Measurements from ENCODE around the gene UNC5B.
A peak's percentile ranks its signal among the peaks of the same experiment; 100 is the strongest.

The UNC5B gene

GRCh38 chr10:71206911-71207310 lies 5.5 kb upstream of the UNC5B start:
- Histone ChIP-seq H3K4me3 (ENCODE audit: insufficient read depth, low read depth, low read length, poor library complexity, severe bottlenecking) (no peak overlapping the region), H3K27me3 (replicated peaks; ENCODE audit: control insufficient read depth, insufficient read depth, low read length, poor library complexity, severe bottlenecking) (no peaks in the 10 kb centered on the region), H3K9me3 (ENCODE audit: control insufficient read depth, low read length) (no peaks in the 10 kb centered on the region), H3K27ac (ENCODE audit: insufficient read depth, low read length, poor library complexity, severe bottlenecking) (no peak overlapping the region), H3K36me3 (ENCODE audit: control insufficient read depth, insufficient read depth, low read length) (no peaks in the 10 kb centered on the region), H3K4me1 (ENCODE audit: control insufficient read depth, insufficient read depth, low read length, poor library complexity, severe bottlenecking) (peaks cover 2% of the 10 kb centered on the region)
- no peak for DNase-seq

GRCh38 chr10:71207578-71207977 lies 4.8 kb upstream of the UNC5B start:
- H3K27me3 ChIP-seq (replicated peaks; ENCODE audit: control insufficient read depth, insufficient read depth, low read length, poor library complexity, severe bottlenecking): no peaks in the 10 kb centered on the region
- peaks cover 2% of the 10 kb centered on the region for H3K4me1 ChIP-seq (ENCODE audit: control insufficient read depth, insufficient read depth, low read length, poor library complexity, severe bottlenecking)
- no peak for DNase-seq
- no peak overlapping the region for H3K4me3 ChIP-seq (ENCODE audit: insufficient read depth, low read depth, low read length, poor library complexity, severe bottlenecking)
- no peak overlapping the region for H3K27ac ChIP-seq (ENCODE audit: insufficient read depth, low read length, poor library complexity, severe bottlenecking)
- no peaks in the 10 kb centered on the region for H3K36me3 ChIP-seq (ENCODE audit: control insufficient read depth, insufficient read depth, low read length)
- no peaks in the 10 kb centered on the region for H3K9me3 ChIP-seq (ENCODE audit: control insufficient read depth, low read length)

- Histone ChIP-seq H3K36me3 (ENCODE audit: control insufficient read depth, insufficient read depth, low read length) (no peaks in the 10 kb centered on the region), H3K4me3 (ENCODE audit: insufficient read depth, low read depth, low read length, poor library complexity, severe bottlenecking) (no peak overlapping the region), H3K9me3 (ENCODE audit: control insufficient read depth, low read length) (no peaks in the 10 kb centered on the region), H3K27me3 (replicated peaks; ENCODE audit: control insufficient read depth, insufficient read depth, low read length, poor library complexity, severe bottlenecking) (no peaks in the 10 kb centered on the region), H3K4me1 (ENCODE audit: control insufficient read depth, insufficient read depth, low read length, poor library complexity, severe bottlenecking) (peaks cover 8% of the 10 kb centered on the region), H3K27ac (ENCODE audit: insufficient read depth, low read length, poor library complexity, severe bottlenecking) (no peak overlapping the region)
- DNase-seq: no peak
Measured at GRCh38 chr10:71209352-71209715, 3.0 kb upstream of the UNC5B start.

DNA sequence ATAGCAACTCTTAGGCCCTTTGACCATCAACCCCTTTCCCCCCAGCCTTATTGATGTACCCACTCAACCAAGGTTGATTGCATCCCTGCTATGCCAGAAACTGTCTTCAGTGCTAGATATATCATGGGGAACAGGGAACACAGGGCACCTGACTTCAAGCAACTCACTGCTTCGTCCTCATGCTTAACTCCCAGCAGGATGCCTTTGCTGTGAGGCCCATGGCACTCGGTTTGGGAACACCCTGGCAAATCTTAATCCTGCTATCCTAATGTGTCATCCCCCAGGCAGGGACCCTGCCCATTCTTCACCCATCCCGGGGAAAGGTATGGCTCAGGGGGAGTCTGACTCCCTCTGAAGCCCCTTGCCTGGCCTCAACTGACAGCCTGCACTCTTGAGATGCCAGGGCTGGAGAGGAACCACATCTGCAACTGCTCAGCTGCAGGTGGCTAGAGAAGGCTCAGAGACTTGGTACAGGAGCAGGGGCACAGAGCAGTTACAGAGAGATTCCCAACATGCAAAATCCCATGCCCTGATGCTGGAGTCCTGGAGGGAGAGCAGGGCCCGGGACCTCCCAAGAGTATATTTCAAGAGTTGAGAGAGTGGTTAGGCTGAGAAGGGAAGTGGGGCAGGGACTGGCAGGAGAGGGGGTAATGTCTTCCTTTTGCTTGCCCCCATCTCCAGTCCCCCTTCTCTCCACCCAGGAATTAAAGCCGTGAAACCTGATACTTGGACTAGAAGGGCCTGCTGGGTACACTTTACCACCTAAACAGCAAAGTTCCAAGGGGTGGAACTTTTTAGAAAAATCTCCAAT lies 2.4 kb upstream of the UNC5B start:
- H3K4me3 ChIP-seq (ENCODE audit: insufficient read depth, low read depth, low read length, poor library complexity, severe bottlenecking): no peak overlapping the region
- no peak overlapping the region for H3K27ac ChIP-seq (ENCODE audit: insufficient read depth, low read length, poor library complexity, severe bottlenecking)
- H3K4me1 ChIP-seq (ENCODE audit: control insufficient read depth, insufficient read depth, low read length, poor library complexity, severe bottlenecking): peaks cover 8% of the 10 kb centered on the region
- H3K36me3 ChIP-seq (ENCODE audit: control insufficient read depth, insufficient read depth, low read length): no peaks in the 10 kb centered on the region
- H3K27me3 ChIP-seq (replicated peaks; ENCODE audit: control insufficient read depth, insufficient read depth, low read length, poor library complexity, severe bottlenecking): no peaks in the 10 kb centered on the region
- no peak for DNase-seq
- no peaks in the 10 kb centered on the region for H3K9me3 ChIP-seq (ENCODE audit: control insufficient read depth, low read length)

GRCh38 chr10:71210542-71210871 lies 1.9 kb upstream of the UNC5B start:
- no peaks in the 10 kb centered on the region for H3K27me3 ChIP-seq (replicated peaks; ENCODE audit: control insufficient read depth, insufficient read depth, low read length, poor library complexity, severe bottlenecking)
- no peak for DNase-seq

DNA sequence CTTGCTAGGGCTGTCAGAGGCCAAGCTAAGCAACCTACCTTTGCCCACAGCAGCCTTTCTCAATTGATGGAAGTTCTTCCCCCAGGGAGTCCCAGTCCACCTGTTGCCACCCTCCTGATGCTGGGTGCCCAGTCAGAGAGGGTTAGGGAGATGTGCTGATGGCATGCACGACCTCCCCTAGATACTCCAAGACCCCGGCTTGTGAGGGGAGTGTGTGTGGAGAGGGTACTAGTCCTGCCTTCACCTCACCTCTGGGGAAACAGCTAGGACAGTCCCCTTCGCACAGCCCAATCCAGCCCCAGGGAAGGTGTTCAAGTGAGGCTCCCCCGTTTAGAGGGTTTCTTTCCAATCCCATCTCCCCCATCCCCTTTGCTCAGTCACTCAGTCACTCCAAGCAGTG lies 1.3 kb upstream of the UNC5B start:
- DNase-seq: no peak
- no peaks in the 10 kb centered on the region for H3K27me3 ChIP-seq (replicated peaks; ENCODE audit: control insufficient read depth, insufficient read depth, low read length, poor library complexity, severe bottlenecking)

More at GRCh38 chr10:71210542-71210871, 1.9 kb upstream of the UNC5B start:
- Histone ChIP-seq H3K9me3 (ENCODE audit: control insufficient read depth, low read length) (no peaks in the 10 kb centered on the region), H3K27ac (ENCODE audit: insufficient read depth, low read length, poor library complexity, severe bottlenecking) (no peak overlapping the region), H3K4me3 (ENCODE audit: insufficient read depth, low read depth, low read length, poor library complexity, severe bottlenecking) (no peak overlapping the region), H3K36me3 (ENCODE audit: control insufficient read depth, insufficient read depth, low read length) (no peaks in the 10 kb centered on the region), H3K4me1 (ENCODE audit: control insufficient read depth, insufficient read depth, low read length, poor library complexity, severe bottlenecking) (peaks cover 8% of the 10 kb centered on the region)

DNA sequence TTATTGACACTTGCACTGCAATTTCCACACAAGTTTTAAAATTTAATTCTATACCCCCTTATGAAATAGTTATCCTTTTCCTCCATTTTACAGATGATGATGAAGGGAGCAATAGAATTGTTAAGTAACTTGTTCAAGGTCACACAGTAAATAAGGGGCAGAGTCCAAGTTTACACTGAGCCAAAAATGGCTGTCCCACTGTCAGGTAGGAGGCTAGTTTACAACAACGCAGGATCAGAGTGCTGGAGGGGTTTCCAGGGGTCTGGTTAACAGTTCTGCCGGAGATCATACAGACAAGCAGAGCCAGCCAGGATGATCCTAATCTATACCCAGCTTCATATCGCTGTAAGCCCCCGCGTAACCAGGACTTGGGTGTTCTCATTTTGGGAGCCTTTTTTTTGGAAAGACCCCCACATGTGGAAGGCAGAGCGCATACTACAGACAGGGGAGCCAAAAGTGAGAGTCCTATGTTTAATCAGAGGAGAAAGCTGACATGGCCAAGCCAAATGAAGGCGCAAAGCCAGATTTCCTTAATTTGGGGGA lies 524 bp upstream of the UNC5B start:
- Histone ChIP-seq H3K4me1 (ENCODE audit: control insufficient read depth, insufficient read depth, low read length, poor library complexity, severe bottlenecking) (peaks cover 8% of the 10 kb centered on the region), H3K9me3 (ENCODE audit: control insufficient read depth, low read length) (no peaks in the 10 kb centered on the region), H3K4me3 (ENCODE audit: insufficient read depth, low read depth, low read length, poor library complexity, severe bottlenecking) (peak overlapping the region; percentile 8), H3K36me3 (ENCODE audit: control insufficient read depth, insufficient read depth, low read length) (no peaks in the 10 kb centered on the region), H3K27ac (ENCODE audit: insufficient read depth, low read length, poor library complexity, severe bottlenecking) (no peak overlapping the region), H3K27me3 (replicated peaks; ENCODE audit: control insufficient read depth, insufficient read depth, low read length, poor library complexity, severe bottlenecking) (no peaks in the 10 kb centered on the region)
- DNase-seq: no peak

More for the DNA sequence above, 1.3 kb upstream of the UNC5B start:
- peaks cover 8% of the 10 kb centered on the region for H3K4me1 ChIP-seq (ENCODE audit: control insufficient read depth, insufficient read depth, low read length, poor library complexity, severe bottlenecking)
- H3K9me3 ChIP-seq (ENCODE audit: control insufficient read depth, low read length): no peaks in the 10 kb centered on the region
- H3K36me3 ChIP-seq (ENCODE audit: control insufficient read depth, insufficient read depth, low read length): no peaks in the 10 kb centered on the region
- no peak overlapping the region for H3K4me3 ChIP-seq (ENCODE audit: insufficient read depth, low read depth, low read length, poor library complexity, severe bottlenecking)
- no peak overlapping the region for H3K27ac ChIP-seq (ENCODE audit: insufficient read depth, low read length, poor library complexity, severe bottlenecking)

DNA sequence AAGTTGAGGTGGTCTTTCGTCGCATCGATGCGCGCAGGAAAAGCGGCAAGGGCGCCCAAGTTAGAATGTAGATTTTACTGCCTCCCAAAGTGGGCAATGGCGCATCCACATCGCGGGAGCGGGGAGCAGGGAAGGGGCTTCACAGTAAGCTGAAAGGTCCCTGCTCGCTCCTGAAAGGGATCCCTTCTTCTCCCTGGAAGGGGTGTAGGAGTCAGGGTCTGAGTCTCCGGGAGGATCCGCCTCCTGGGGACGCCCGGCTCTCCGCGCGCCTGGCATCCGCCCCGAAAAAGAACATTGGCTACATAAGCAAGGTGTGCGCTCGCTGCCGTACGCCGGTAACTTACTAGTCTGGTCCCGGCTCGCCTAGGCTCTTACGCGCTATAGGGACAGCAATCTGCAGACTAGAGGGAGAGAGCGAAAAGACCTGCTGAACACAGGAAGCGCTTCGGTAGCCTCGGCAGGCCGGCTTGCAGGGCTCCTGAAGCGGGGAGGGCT lies 804 bp downstream of the UNC5B start:
- Histone ChIP-seq H3K4me3 (ENCODE audit: insufficient read depth, low read depth, low read length, poor library complexity, severe bottlenecking) (peak overlapping the region; percentile 48), H3K27ac (ENCODE audit: insufficient read depth, low read length, poor library complexity, severe bottlenecking) (no peak overlapping the region), H3K9me3 (ENCODE audit: control insufficient read depth, low read length) (no peaks in the 10 kb centered on the region), H3K27me3 (replicated peaks; ENCODE audit: control insufficient read depth, insufficient read depth, low read length, poor library complexity, severe bottlenecking) (no peaks in the 10 kb centered on the region), H3K36me3 (ENCODE audit: control insufficient read depth, insufficient read depth, low read length) (no peaks in the 10 kb centered on the region), H3K4me1 (ENCODE audit: control insufficient read depth, insufficient read depth, low read length, poor library complexity, severe bottlenecking) (peaks cover 8% of the 10 kb centered on the region)
- DNase-seq: no peak

GRCh38 chr10:71213761-71214440 lies 1.5 kb downstream of the UNC5B start:
- no peak overlapping the region for H3K27ac ChIP-seq (ENCODE audit: insufficient read depth, low read length, poor library complexity, severe bottlenecking)
- H3K36me3 ChIP-seq (ENCODE audit: control insufficient read depth, insufficient read depth, low read length): no peaks in the 10 kb centered on the region
- peaks cover 8% of the 10 kb centered on the region for H3K4me1 ChIP-seq (ENCODE audit: control insufficient read depth, insufficient read depth, low read length, poor library complexity, severe bottlenecking)
- no peaks in the 10 kb centered on the region for H3K27me3 ChIP-seq (replicated peaks; ENCODE audit: control insufficient read depth, insufficient read depth, low read length, poor library complexity, severe bottlenecking)
- no peak overlapping the region for H3K4me3 ChIP-seq (ENCODE audit: insufficient read depth, low read depth, low read length, poor library complexity, severe bottlenecking)
- H3K9me3 ChIP-seq (ENCODE audit: control insufficient read depth, low read length): no peaks in the 10 kb centered on the region
- DNase-seq: no peak
